Prostate gland (tissue), 2 donors: Measurements from ENCODE around the gene ITK. TPM values are rescaled to one million over a fixed set of nuclear protein-coding genes. Genes with fewer than 3 reads are reported as not detected.

Experiments used
- DNase-seq: peaks from one replicate; pipeline ENCODE4 v3.0.0-alpha.2; 2019; ENCODE audit warnings: low spot score
- H3K27ac ChIP-seq, 2 donors: fragments of 200-600 bp; sonication (generic); 2 replicates each; pipeline ENCODE4 v1.5.1; 2017 to 2019
- H3K27me3 ChIP-seq: fragments of 200-600 bp; sonication (generic); replicated peaks from 2 replicates; pipeline ENCODE4 v1.5.1; 2019; ENCODE audit not compliant: insufficient read depth
- H3K36me3 ChIP-seq, 2 donors: fragments of 200-600 bp; sonication (generic); 1 replicate in 1 of 2; 2 replicates in 1 of 2; pipeline versions ENCODE4 v1.5.1 to v1.8.1; 2017 to 2019
- H3K4me1 ChIP-seq: fragments of 200-600 bp; sonication (generic); replicated peaks from 2 replicates; pipeline ENCODE4 v1.5.1; 2019
- H3K4me3 ChIP-seq, 2 donors: fragments of 200-600 bp; sonication (generic); 2 replicates each; pipeline ENCODE4 v1.5.1; 2017 to 2019
- H3K9me3 ChIP-seq: fragments of 200-600 bp; sonication (generic); 2 replicates; pipeline ENCODE4 v1.5.1; 2017
- CTCF ChIP-seq, 4 experiments: fragments of 200-600 bp in 2 of 4; fragments of 450-650 bp in 2 of 4; sonication (generic) in 2 of 4; IDR thresholded peaks; 1 replicate in 3 of 4; 2 replicates in 1 of 4; pipeline ENCODE4 v1.5.1; 2016 to 2019; ENCODE audit warnings: antibody characterized with exemption in 4 of 4, mild to moderate bottlenecking in 2 of 4, moderate library complexity in 2 of 4
- POLR2A ChIP-seq: fragments of 450-650 bp; IDR thresholded peaks from one replicate; pipeline ENCODE4 v1.6.1; 2016; ENCODE audit warnings: antibody characterized with exemption, mild to moderate bottlenecking
- POLR2AphosphoS5 ChIP-seq: sonication (generic); formaldehyde crosslinking; IDR thresholded peaks from one replicate; pipeline ENCODE4 v1.6.1; 2017; ENCODE audit warnings: antibody characterized with exemption
- WGBS: methylation state at CpG from one replicate; pipeline ENCODE4 v1.1.5; 2018; 5-methylcytosine and 5-hydroxymethylcytosine counted together
- intact Hi-C: fragments of 100-400 bp; cut with DNase I; formaldehyde crosslinking; loops from one replicate; pipeline ENCODE4 v1.14.2; 2022
- total RNA-seq, 2 donors: library from RNA; depleted of rRNA; stranded (reverse); fragments of >200 nt; gene quantifications; one replicate each; pipeline ENCODE4 v1.1.0, GENCODE V29; 2016

Gene ITK
- total RNA-seq, 2 donors from 2014 or later = 2.2 to 5.6 TPM

- Histone ChIP-seq H3K27me3 (no peaks in the 10 kb centered on the region), H3K9me3 (no peaks in the 10 kb centered on the region), H3K4me1 (no peaks in the 10 kb centered on the region), H3K36me3 (no peaks in the 10 kb centered on the region), H3K27ac (no peak overlapping the region), H3K4me3 (no peak overlapping the region)
- WGBS = 94% methylated on average over 10 of the region's 10 CpGs
- TF ChIP-seq CTCF (IDR thresholded peaks at IDR 0.05) (no peak), POLR2AphosphoS5 (no peak), POLR2A (no peak)
- DNase-seq = no peak
- intact Hi-C loops = no loop called here
Observed at GRCh38 chr5:157285310-157286035, 104.8 kb downstream of the ITK start.

- no peaks in the 10 kb centered on the region for H3K36me3 ChIP-seq
- no peaks in the 10 kb centered on the region for H3K4me1 ChIP-seq
- no peak for DNase-seq
- intact Hi-C loops = no loop called here
- H3K27me3 ChIP-seq = no peaks in the 10 kb centered on the region
- H3K4me3 ChIP-seq = no peak overlapping the region
- no peak for TF ChIP-seq CTCF (IDR thresholded peaks at IDR 0.05)
- TF ChIP-seq POLR2A = no peak
- no peak for TF ChIP-seq POLR2AphosphoS5
- 56% methylated on average over 7 of the region's 7 CpGs for WGBS
- no peak overlapping the region for H3K27ac ChIP-seq
- no peaks in the 10 kb centered on the region for H3K9me3 ChIP-seq
Observed at GRCh38 chr5:157286761-157287211, 106.1 kb downstream of the ITK start.

- H3K36me3 ChIP-seq = no peaks in the 10 kb centered on the region
- H3K27me3 ChIP-seq = no peaks in the 10 kb centered on the region
- no peak for DNase-seq
- no peak overlapping the region for H3K4me3 ChIP-seq
- H3K9me3 ChIP-seq = no peaks in the 10 kb centered on the region
- intact Hi-C loops = no loop called here
- no peaks in the 10 kb centered on the region for H3K4me1 ChIP-seq
- 89% methylated on average over 4 of the region's 4 CpGs for whole genome bisulfite sequencing
- TF ChIP-seq POLR2AphosphoS5 = no peak
- no peak for TF ChIP-seq CTCF (IDR thresholded peaks at IDR 0.05)
- no peak for TF ChIP-seq POLR2A
- H3K27ac ChIP-seq = no peak overlapping the region
Observed at GRCh38 chr5:157288405-157289163, 107.9 kb downstream of the ITK start.

GRCh38 chr5:157289164-157289819 is 108.7 kb downstream of the ITK start:
- intact Hi-C loops = no loop called here
- Histone ChIP-seq H3K4me1 (no peaks in the 10 kb centered on the region), H3K36me3 (no peaks in the 10 kb centered on the region), H3K27ac (no peak overlapping the region), H3K9me3 (no peaks in the 10 kb centered on the region), H3K27me3 (no peaks in the 10 kb centered on the region), H3K4me3 (no peak overlapping the region)
- WGBS = 90% methylated on average over 9 of the region's 9 CpGs
- DNase-seq = no peak
- no peak for TF ChIP-seq POLR2A

GRCh38 chr5:157290156-157290980 is 109.7 kb downstream of the ITK start:
- DNase-seq = no peak
- intact Hi-C loops = no loop called here
- H3K4me3 ChIP-seq = no peak overlapping the region
- 83% methylated on average over 6 of the region's 6 CpGs for WGBS
- no peaks in the 10 kb centered on the region for H3K9me3 ChIP-seq
- TF ChIP-seq CTCF (IDR thresholded peaks at IDR 0.05) (no peak), POLR2A (no peak), POLR2AphosphoS5 (no peak)
- no peak overlapping the region for H3K27ac ChIP-seq
- no peaks in the 10 kb centered on the region for H3K4me1 ChIP-seq
- no peaks in the 10 kb centered on the region for H3K27me3 ChIP-seq
- no peaks in the 10 kb centered on the region for H3K36me3 ChIP-seq
